Peyer's patch (tissue), 4 donors: ENCODE results near the gene BPGM. TPM values are rescaled to one million over a fixed set of nuclear protein-coding genes. Genes with fewer than 3 reads are reported as not detected.

Experiments used
- DNase-seq, 3 donors: peaks; one replicate each; pipeline ENCODE4 v3.0.0-alpha.2; 2017 to 2019
- H3K27ac ChIP-seq, 4 donors: fragments of 200-600 bp; sonication (generic); one replicate each; pipeline ENCODE4 v1.5.1; 2016 to 2019
- H3K27me3 ChIP-seq, 2 donors: fragments of 200-600 bp; sonication (generic); one replicate each; pipeline ENCODE4 v1.5.1; 2019
- H3K36me3 ChIP-seq, 3 donors: fragments of 200-600 bp; sonication (generic); one replicate each; pipeline ENCODE4 v1.5.1; 2016 to 2019
- H3K4me1 ChIP-seq, 4 donors: fragments of 200-600 bp; sonication (generic); one replicate each; pipeline ENCODE4 v1.5.1; 2016 to 2019
- H3K4me3 ChIP-seq, 4 donors: fragments of 200-600 bp; sonication (generic); 1 replicate in 3 of 4; 2 replicates in 1 of 4; pipeline ENCODE4 v1.5.1; 2016 to 2019; ENCODE audit warnings: mild to moderate bottlenecking in 1 of 4
- H3K9me3 ChIP-seq, 4 donors: fragments of 200-600 bp; sonication (generic); one replicate each; pipeline ENCODE4 v1.5.1; 2016 to 2019; ENCODE audit warnings: mild to moderate bottlenecking in 1 of 4
- CTCF ChIP-seq, 6 experiments: fragments of 450-650 bp in 4 of 6; fragments of 200-600 bp in 2 of 6; sonication (generic) in 1 of 6; IDR thresholded peaks; one replicate each; pipeline ENCODE4 v1.5.1; 2017 to 2019; ENCODE audit warnings: antibody characterized with exemption in 6 of 6, mild to moderate bottlenecking in 3 of 6, moderate library complexity in 1 of 6
- POLR2A ChIP-seq, 2 donors: fragments of 450-650 bp; IDR thresholded peaks; one replicate each; pipeline ENCODE4 v1.5.1; 2017; ENCODE audit warnings: antibody characterized with exemption in 2 of 2, mild to moderate bottlenecking in 2 of 2, moderate library complexity in 2 of 2
- total RNA-seq, 4 donors: library from RNA; depleted of rRNA; stranded (reverse); fragments of >200 nt; gene quantifications; one replicate each; pipeline ENCODE4 v1.1.0, GENCODE V29; 2016

BPGM gene
- total RNA-seq, 4 donors from 2014 or later: 5.3 to 9.2 (median 6.6) TPM

- no peak overlapping the region for H3K4me3 ChIP-seq
- H3K9me3 ChIP-seq: no peaks in the 10 kb centered on the region
- no peaks in the 10 kb centered on the region for H3K36me3 ChIP-seq
- TF ChIP-seq POLR2A (IDR thresholded peaks at IDR 0.05): no peak
- no peak for TF ChIP-seq CTCF (IDR thresholded peaks at IDR 0.05)
- DNase-seq: no peak
- H3K27me3 ChIP-seq: no peaks in the 10 kb centered on the region
- H3K4me1 ChIP-seq: no peaks in the 10 kb centered on the region
- no peak overlapping the region for H3K27ac ChIP-seq
Observed at GRCh38 chr7:134611611-134612151, 35.0 kb upstream of the BPGM start.

DNA sequence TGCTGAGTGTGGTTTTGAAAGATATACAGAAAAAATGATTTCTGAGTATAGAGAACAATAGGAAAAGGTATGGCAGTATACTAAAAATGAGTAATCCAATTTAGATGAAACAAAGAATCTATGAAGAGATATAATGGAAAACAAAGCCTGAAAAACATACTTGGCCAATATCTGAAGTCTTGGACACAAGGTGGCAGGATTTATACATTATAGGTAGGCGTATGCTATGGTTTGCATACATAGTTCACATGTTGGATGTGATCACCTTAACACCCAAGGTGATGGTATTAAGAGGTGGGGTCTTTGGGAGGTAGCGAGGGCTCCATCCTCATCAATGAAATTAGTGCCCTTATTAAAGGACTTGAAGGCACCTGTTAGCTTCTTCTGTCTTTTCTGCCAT, 34.5 kb upstream of the BPGM start:
- H3K9me3 ChIP-seq: no peaks in the 10 kb centered on the region
- no peaks in the 10 kb centered on the region for H3K27me3 ChIP-seq
- H3K4me3 ChIP-seq: no peak overlapping the region
- no peak overlapping the region for H3K27ac ChIP-seq
- H3K36me3 ChIP-seq: no peaks in the 10 kb centered on the region
- no peaks in the 10 kb centered on the region for H3K4me1 ChIP-seq
- no peak for TF ChIP-seq POLR2A (IDR thresholded peaks at IDR 0.05)
- TF ChIP-seq CTCF (IDR thresholded peaks at IDR 0.05): peak in 3 of 6 experiments; percentile 12 to 28 (median 12)
- no peak for DNase-seq

- no peaks in the 10 kb centered on the region for H3K27me3 ChIP-seq
- no peak for DNase-seq
- H3K27ac ChIP-seq: peak overlapping the region in 1 of 4 donors; percentile 16
Observed at GRCh38 chr7:134613623-134614347, 32.9 kb upstream of the BPGM start.

GRCh38 chr7:134616611-134617010, 30.0 kb upstream of the BPGM start:
- H3K9me3 ChIP-seq: no peaks in the 10 kb centered on the region
- no peaks in the 10 kb centered on the region for H3K36me3 ChIP-seq
- H3K27ac ChIP-seq: no peak overlapping the region
- H3K4me3 ChIP-seq: no peak overlapping the region
- no peaks in the 10 kb centered on the region for H3K4me1 ChIP-seq
- DNase-seq: no peak
- TF ChIP-seq POLR2A (IDR thresholded peaks at IDR 0.05) (no peak), CTCF (IDR thresholded peaks at IDR 0.05) (no peak)
- no peaks in the 10 kb centered on the region for H3K27me3 ChIP-seq

More at GRCh38 chr7:134613623-134614347, 32.9 kb upstream of the BPGM start:
- no peak overlapping the region for H3K4me3 ChIP-seq
- no peaks in the 10 kb centered on the region for H3K9me3 ChIP-seq
- TF ChIP-seq POLR2A (IDR thresholded peaks at IDR 0.05) (no peak), CTCF (IDR thresholded peaks at IDR 0.05) (no peak)
- H3K36me3 ChIP-seq: no peaks in the 10 kb centered on the region
- no peaks in the 10 kb centered on the region for H3K4me1 ChIP-seq

- no peak overlapping the region for H3K27ac ChIP-seq
- TF ChIP-seq POLR2A (IDR thresholded peaks at IDR 0.05): no peak
- no peak for TF ChIP-seq CTCF (IDR thresholded peaks at IDR 0.05)
- DNase-seq: no peak
Observed at GRCh38 chr7:134618756-134619530, 27.7 kb upstream of the BPGM start.

More at GRCh38 chr7:134618756-134619530, 27.7 kb upstream of the BPGM start:
- H3K27me3 ChIP-seq: no peaks in the 10 kb centered on the region
- H3K9me3 ChIP-seq: no peaks in the 10 kb centered on the region
- H3K4me1 ChIP-seq: no peaks in the 10 kb centered on the region
- H3K4me3 ChIP-seq: no peak overlapping the region
- no peaks in the 10 kb centered on the region for H3K36me3 ChIP-seq
